ENCODE measurements around the gene NHLRC3.
"Not testable (repeated sequence)": the region's sequence is repeated elsewhere in the genome, so short reads cannot be mapped to it uniquely, and the experiment has no call there.

Gene NHLRC3

DNA sequence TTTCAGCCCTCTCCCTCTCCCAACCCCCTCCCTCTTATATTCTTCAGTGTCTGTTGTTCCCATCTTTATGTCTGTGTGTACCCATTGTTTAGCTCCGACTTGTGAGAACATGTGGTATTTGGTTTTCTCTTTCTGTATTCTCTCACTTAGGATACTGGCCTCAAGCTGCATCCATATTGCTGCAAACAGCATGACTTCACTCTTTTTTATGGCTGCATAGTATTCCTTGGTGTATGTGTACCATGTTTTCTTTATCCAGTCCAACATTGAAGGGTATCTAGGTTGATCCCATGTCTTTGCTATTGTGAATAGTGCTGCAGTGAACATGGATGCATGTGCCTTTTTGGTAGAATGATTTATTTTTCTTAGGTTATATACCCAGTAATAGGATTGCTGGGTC lies 17.8 kb downstream of the NHLRC3 start:
- Histone ChIP-seq H3K4me3 (replicated peaks; ENCODE audit: low read depth, low read length) (no peak overlapping the region), H3K36me3 (ENCODE audit: control insufficient read depth, insufficient read depth, low read length) (no peaks in the 10 kb centered on the region)
- TF ChIP-seq, protein P1, sequence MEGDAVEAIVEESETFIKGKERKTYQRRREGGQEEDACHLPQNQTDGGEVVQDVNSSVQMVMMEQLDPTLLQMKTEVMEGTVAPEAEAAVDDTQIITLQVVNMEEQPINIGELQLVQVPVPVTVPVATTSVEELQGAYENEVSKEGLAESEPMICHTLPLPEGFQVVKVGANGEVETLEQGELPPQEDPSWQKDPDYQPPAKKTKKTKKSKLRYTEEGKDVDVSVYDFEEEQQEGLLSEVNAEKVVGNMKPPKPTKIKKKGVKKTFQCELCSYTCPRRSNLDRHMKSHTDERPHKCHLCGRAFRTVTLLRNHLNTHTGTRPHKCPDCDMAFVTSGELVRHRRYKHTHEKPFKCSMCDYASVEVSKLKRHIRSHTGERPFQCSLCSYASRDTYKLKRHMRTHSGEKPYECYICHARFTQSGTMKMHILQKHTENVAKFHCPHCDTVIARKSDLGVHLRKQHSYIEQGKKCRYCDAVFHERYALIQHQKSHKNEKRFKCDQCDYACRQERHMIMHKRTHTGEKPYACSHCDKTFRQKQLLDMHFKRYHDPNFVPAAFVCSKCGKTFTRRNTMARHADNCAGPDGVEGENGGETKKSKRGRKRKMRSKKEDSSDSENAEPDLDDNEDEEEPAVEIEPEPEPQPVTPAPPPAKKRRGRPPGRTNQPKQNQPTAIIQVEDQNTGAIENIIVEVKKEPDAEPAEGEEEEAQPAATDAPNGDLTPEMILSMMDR (IDR thresholded peaks at IDR 0.05; ENCODE audit: insufficient read depth, low read length, poor library complexity, severe bottlenecking): no peak

GRCh38 chr13:39058040-39058439 lies 19.8 kb downstream of the NHLRC3 start:
- DNase-seq (ENCODE audit: extremely low read depth, insufficient read length): no peak
- no peaks in the 10 kb centered on the region; the same call in 1 of the 2 replicates for H3K36me3 ChIP-seq (ENCODE audit: control insufficient read depth, insufficient read depth, low read length)
- H3K27me3 ChIP-seq (replicated peaks; ENCODE audit: control insufficient read depth, insufficient read depth, low read length): no peaks in the 10 kb centered on the region
- no peak overlapping the region for H3K4me3 ChIP-seq (replicated peaks; ENCODE audit: low read depth, low read length)
- TF ChIP-seq, protein P1 (IDR thresholded peaks at IDR 0.05; ENCODE audit: insufficient read depth, low read length, poor library complexity, severe bottlenecking): no peak

More for the DNA sequence above, 17.8 kb downstream of the NHLRC3 start:
- no peaks in the 10 kb centered on the region for H3K27me3 ChIP-seq (replicated peaks; ENCODE audit: control insufficient read depth, insufficient read depth, low read length)
- no peak for DNase-seq (ENCODE audit: extremely low read depth, insufficient read length)

GRCh38 chr13:39062004-39062403 lies 23.7 kb downstream of the NHLRC3 start:
- Histone ChIP-seq H3K4me3 (replicated peaks; ENCODE audit: low read depth, low read length) (no peak overlapping the region), H3K36me3 (ENCODE audit: control insufficient read depth, insufficient read depth, low read length) (no peaks in the 10 kb centered on the region; the same call in 1 of the 2 replicates), H3K27me3 (replicated peaks; ENCODE audit: control insufficient read depth, insufficient read depth, low read length) (no peaks in the 10 kb centered on the region)
- no peak for DNase-seq (ENCODE audit: extremely low read depth, insufficient read length)
- TF ChIP-seq, protein P1 (IDR thresholded peaks at IDR 0.05; ENCODE audit: insufficient read depth, low read length, poor library complexity, severe bottlenecking): no peak

- Histone ChIP-seq H3K36me3 (ENCODE audit: control insufficient read depth, insufficient read depth, low read length) (no peaks in the 10 kb centered on the region), H3K27me3 (replicated peaks; ENCODE audit: control insufficient read depth, insufficient read depth, low read length) (no peaks in the 10 kb centered on the region), H3K4me3 (replicated peaks; ENCODE audit: low read depth, low read length) (no peak overlapping the region)
- no peak for DNase-seq (ENCODE audit: extremely low read depth, insufficient read length)
- TF ChIP-seq, protein P1 (IDR thresholded peaks at IDR 0.05; ENCODE audit: insufficient read depth, low read length, poor library complexity, severe bottlenecking): no peak
Observed at GRCh38 chr13:39072842-39073241, 34.6 kb downstream of the NHLRC3 start.

- TF ChIP-seq, protein P1 (IDR thresholded peaks at IDR 0.05; ENCODE audit: insufficient read depth, low read length, poor library complexity, severe bottlenecking): no peak
- Histone ChIP-seq H3K36me3 (ENCODE audit: control insufficient read depth, insufficient read depth, low read length) (no peaks in the 10 kb centered on the region), H3K4me3 (replicated peaks; ENCODE audit: low read depth, low read length) (no peak overlapping the region), H3K27me3 (replicated peaks; ENCODE audit: control insufficient read depth, insufficient read depth, low read length) (no peaks in the 10 kb centered on the region)
- no peak for DNase-seq (ENCODE audit: extremely low read depth, insufficient read length)
Observed at GRCh38 chr13:39073983-39074382, 35.7 kb downstream of the NHLRC3 start.

DNA sequence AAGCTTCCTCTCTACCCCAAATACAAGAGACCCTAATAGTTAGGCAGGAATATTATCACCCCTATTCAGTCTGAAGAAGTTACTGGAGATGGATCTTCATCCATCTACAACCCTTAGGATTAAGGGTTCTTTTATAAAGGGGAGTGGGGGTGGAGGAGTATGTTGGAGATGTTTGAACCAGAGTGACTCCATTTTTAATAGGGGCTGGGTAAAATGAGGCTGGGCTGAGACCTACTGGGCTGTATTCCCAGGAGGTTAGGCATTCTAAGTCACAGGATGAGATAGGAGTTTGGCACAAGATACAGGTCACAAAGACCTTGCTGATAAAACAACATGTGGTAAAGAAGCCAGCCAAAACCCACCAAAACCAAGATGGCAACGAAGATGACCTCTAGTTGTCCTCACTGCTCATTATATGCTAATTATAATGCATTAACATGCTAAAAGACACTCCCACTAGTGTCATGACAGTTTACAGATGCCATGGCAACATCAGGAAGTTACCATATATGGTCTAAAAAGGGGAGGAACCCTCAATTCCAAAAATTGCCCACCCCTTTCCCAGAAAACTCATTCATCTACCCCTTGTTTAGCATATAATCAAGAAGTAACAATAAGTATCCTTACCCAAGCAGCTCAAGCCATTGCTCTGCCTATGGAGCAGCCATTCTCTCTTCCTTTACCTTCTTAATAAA lies 48.1 kb downstream of the NHLRC3 start:
- H3K36me3 ChIP-seq (ENCODE audit: control insufficient read depth, insufficient read depth, low read length); H3K27me3 ChIP-seq (replicated peaks; ENCODE audit: control insufficient read depth, insufficient read depth, low read length); H3K4me3 ChIP-seq (replicated peaks; ENCODE audit: low read depth, low read length); DNase-seq (ENCODE audit: extremely low read depth, insufficient read length): not testable (repeated sequence)

Measured in GM06990 (cell line).